Hepatocyte (in vitro differentiated cells): ENCODE data around the gene NEDD4.

Experiments used
- CTCF ChIP-seq: fragments of 200-600 bp; sonication (generic); IDR thresholded peaks from 2 replicates; pipeline ENCODE4 v1.5.1; 2016; ENCODE audit warnings: antibody characterized with exemption, mild to moderate bottlenecking; ENCODE audit not compliant: poor library complexity
- EZH2 ChIP-seq: fragments of 200-600 bp; sonication (generic); IDR thresholded peaks from 2 replicates; pipeline ENCODE4 v1.6.1; 2016; ENCODE audit warnings: antibody characterized with exemption, mild to moderate bottlenecking, borderline replicate concordance

DNA sequence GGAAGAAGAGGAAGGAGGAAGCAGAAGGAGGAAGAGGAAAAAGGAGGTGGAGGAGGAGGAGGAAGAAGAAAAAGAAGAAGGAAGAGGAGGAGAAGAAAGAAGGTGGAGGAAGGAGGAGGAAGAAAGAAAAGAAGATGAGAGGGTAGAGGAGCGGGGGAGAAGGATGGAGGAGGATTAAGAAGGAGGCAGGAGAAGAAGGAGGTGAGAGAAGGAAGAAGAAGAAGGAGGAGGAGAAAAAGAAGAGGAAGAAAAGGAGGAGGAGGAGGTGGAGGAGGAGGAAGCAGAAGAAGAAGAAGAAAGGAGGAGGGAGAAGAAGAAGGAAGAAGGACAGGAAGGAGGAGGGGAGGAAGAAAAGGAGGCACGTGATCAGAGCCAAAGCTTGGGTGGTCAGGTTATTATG is 213.1 kb downstream of the NEDD4 start:
- no peak for TF ChIP-seq CTCF
- TF ChIP-seq EZH2, result no peak
